Panc1 (cell line): ENCODE data around the gene PIAS1.
"Not testable (repeated sequence)": the region's sequence is repeated elsewhere in the genome, so short reads cannot be mapped to it uniquely, and the experiment has no call there.

ENCODE experiments used
- POLR2AphosphoS5 ChIP-seq: IDR thresholded peaks from 2 replicates; pipeline ENCODE4 v1.6.1; 2012; ENCODE audit warnings: mild to moderate bottlenecking, low read depth, low read length, moderate library complexity
- SIN3A ChIP-seq: IDR thresholded peaks from 2 replicates; pipeline ENCODE4 v1.6.1; 2012; ENCODE audit warnings: low read depth, mild to moderate bottlenecking, low read length, moderate library complexity, borderline replicate concordance; ENCODE audit not compliant: insufficient read depth
- TCF7L2 ChIP-seq: IDR thresholded peaks from 2 replicates; pipeline ENCODE4 v1.6.1; 2011; ENCODE audit warnings: mild to moderate bottlenecking, low read depth, low read length, inconsistent platforms
- TF ChIP-seq, protein P1 (sequence below): fragments of 450-650 bp; IDR thresholded peaks from 2 replicates; pipeline ENCODE4 v1.5.1; 2017; ENCODE audit warnings: mild to moderate bottlenecking
- TF ChIP-seq, protein P2 (sequence below), 2 experiments: IDR thresholded peaks; 2 replicates each; pipeline ENCODE4 v1.6.1; 2011 to 2012; ENCODE audit warnings: low read depth in 2 of 2, control low read depth in 1 of 2, low read length in 1 of 2, mild to moderate bottlenecking in 1 of 2, moderate library complexity in 1 of 2; ENCODE audit not compliant: insufficient read depth in 1 of 2

DNA sequence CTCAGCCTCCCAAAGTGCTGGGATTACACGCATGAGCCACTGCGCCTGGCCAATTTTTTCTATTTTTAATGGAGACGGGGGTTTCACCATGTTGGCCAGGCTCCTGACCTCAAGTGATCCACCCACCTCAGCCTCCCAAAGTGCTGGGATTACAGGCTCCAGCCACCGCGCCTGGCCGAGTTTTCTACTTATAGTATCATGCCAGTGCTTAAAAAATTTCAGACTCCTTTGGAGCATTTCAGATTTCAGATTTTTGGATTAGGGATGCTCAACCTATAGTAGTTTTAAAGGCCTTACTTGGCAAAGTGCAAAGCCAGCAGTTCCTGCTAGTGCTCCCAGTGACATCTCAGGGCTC lies 159.4 kb downstream of the PIAS1 start:
- TF ChIP-seq, protein P1, sequence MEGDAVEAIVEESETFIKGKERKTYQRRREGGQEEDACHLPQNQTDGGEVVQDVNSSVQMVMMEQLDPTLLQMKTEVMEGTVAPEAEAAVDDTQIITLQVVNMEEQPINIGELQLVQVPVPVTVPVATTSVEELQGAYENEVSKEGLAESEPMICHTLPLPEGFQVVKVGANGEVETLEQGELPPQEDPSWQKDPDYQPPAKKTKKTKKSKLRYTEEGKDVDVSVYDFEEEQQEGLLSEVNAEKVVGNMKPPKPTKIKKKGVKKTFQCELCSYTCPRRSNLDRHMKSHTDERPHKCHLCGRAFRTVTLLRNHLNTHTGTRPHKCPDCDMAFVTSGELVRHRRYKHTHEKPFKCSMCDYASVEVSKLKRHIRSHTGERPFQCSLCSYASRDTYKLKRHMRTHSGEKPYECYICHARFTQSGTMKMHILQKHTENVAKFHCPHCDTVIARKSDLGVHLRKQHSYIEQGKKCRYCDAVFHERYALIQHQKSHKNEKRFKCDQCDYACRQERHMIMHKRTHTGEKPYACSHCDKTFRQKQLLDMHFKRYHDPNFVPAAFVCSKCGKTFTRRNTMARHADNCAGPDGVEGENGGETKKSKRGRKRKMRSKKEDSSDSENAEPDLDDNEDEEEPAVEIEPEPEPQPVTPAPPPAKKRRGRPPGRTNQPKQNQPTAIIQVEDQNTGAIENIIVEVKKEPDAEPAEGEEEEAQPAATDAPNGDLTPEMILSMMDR: not testable (repeated sequence)
- TF ChIP-seq, protein P2, sequence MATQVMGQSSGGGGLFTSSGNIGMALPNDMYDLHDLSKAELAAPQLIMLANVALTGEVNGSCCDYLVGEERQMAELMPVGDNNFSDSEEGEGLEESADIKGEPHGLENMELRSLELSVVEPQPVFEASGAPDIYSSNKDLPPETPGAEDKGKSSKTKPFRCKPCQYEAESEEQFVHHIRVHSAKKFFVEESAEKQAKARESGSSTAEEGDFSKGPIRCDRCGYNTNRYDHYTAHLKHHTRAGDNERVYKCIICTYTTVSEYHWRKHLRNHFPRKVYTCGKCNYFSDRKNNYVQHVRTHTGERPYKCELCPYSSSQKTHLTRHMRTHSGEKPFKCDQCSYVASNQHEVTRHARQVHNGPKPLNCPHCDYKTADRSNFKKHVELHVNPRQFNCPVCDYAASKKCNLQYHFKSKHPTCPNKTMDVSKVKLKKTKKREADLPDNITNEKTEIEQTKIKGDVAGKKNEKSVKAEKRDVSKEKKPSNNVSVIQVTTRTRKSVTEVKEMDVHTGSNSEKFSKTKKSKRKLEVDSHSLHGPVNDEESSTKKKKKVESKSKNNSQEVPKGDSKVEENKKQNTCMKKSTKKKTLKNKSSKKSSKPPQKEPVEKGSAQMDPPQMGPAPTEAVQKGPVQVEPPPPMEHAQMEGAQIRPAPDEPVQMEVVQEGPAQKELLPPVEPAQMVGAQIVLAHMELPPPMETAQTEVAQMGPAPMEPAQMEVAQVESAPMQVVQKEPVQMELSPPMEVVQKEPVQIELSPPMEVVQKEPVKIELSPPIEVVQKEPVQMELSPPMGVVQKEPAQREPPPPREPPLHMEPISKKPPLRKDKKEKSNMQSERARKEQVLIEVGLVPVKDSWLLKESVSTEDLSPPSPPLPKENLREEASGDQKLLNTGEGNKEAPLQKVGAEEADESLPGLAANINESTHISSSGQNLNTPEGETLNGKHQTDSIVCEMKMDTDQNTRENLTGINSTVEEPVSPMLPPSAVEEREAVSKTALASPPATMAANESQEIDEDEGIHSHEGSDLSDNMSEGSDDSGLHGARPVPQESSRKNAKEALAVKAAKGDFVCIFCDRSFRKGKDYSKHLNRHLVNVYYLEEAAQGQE (IDR thresholded peaks at IDR 0.05; ENCODE audit: insufficient read depth in 1 of 2, low read depth in 2 of 2, low read length in 1 of 2): not testable (repeated sequence)
- TF ChIP-seq POLR2AphosphoS5, SIN3A, TCF7L2: not testable (repeated sequence)
